WTC11 (cell line): ENCODE data around the gene NDUFV3. TPM values are rescaled to one million over a fixed set of nuclear protein-coding genes. Genes with fewer than 3 reads are reported as not detected.
A peak's percentile ranks its signal among the peaks of the same experiment; 100 is the strongest.

ENCODE experiments used
- CREM ChIP-seq: sonication (generic); formaldehyde crosslinking; IDR thresholded peaks from 2 replicates; pipeline ENCODE4 v1.8.1; 2022; ENCODE audit warnings: mild to moderate bottlenecking, missing genetic modification reagents, moderate library complexity
- EMX1 ChIP-seq: fragments of 250-450 bp; sonication (Bioruptor Pico); IDR thresholded peaks from 2 replicates; pipeline ENCODE4 v1.8.0; 2021; ENCODE audit warnings: mild to moderate bottlenecking
- FOXP1 ChIP-seq: sonication (generic); formaldehyde crosslinking; IDR thresholded peaks from 2 replicates; pipeline ENCODE4 v1.8.0; 2022; ENCODE audit warnings: missing genetic modification reagents, mild to moderate bottlenecking, moderate library complexity, borderline replicate concordance
- JAZF1 ChIP-seq: fragments of 250-450 bp; sonication (Bioruptor Pico); IDR thresholded peaks from 2 replicates; pipeline ENCODE4 v1.9.0; 2021; ENCODE audit warnings: moderate library complexity, mild to moderate bottlenecking, inconsistent platforms
- MYBL2 ChIP-seq: sonication (generic); formaldehyde crosslinking; IDR thresholded peaks from 2 replicates; pipeline ENCODE4 v1.8.1; 2023; ENCODE audit warnings: mild to moderate bottlenecking, moderate library complexity, missing genetic modification reagents
- NR1H2 ChIP-seq: sonication (generic); formaldehyde crosslinking; IDR thresholded peaks from 2 replicates; pipeline ENCODE4 v1.9.0; 2021; ENCODE audit warnings: mild to moderate bottlenecking, moderate library complexity, missing genetic modification reagents
- PRRX2 ChIP-seq: fragments of 250-450 bp; sonication (Bioruptor Pico); IDR thresholded peaks from 2 replicates; pipeline ENCODE4 v1.8.0; 2021; ENCODE audit warnings: mild to moderate bottlenecking
- SMAD4 ChIP-seq: sonication (generic); formaldehyde crosslinking; IDR thresholded peaks from 2 replicates; pipeline ENCODE4 v1.8.0; 2022; ENCODE audit warnings: mild to moderate bottlenecking, missing genetic modification reagents
- SP1 ChIP-seq: sonication (generic); formaldehyde crosslinking; conservative IDR thresholded peaks from 2 replicates; pipeline ENCODE4 v1.8.1; 2022; ENCODE audit warnings: missing genetic modification reagents
- TEAD1 ChIP-seq: sonication (generic); formaldehyde crosslinking; IDR thresholded peaks from 2 replicates; pipeline ENCODE4 v1.8.0; 2022; ENCODE audit warnings: mild to moderate bottlenecking, missing genetic modification reagents
- ZNF219 ChIP-seq: sonication (generic); formaldehyde crosslinking; IDR thresholded peaks from 2 replicates; pipeline ENCODE4 v1.8.0; 2023; ENCODE audit warnings: missing genetic modification reagents, mild to moderate bottlenecking, borderline replicate concordance
- total RNA-seq: library from RNA; stranded (reverse); gene quantifications from 3 replicates; pipeline ENCODE4 v1.2.3, GENCODE V29; 2021
- TF ChIP-seq, protein P1 (sequence below): fragments of 250-450 bp; sonication (Bioruptor Pico); IDR thresholded peaks from 2 replicates; pipeline ENCODE4 v1.9.0; 2021; ENCODE audit warnings: mild to moderate bottlenecking, borderline replicate concordance
- TF ChIP-seq, protein P2 (sequence below): sonication (generic); formaldehyde crosslinking; IDR thresholded peaks from 2 replicates; pipeline ENCODE4 v1.8.1; 2023; ENCODE audit warnings: mild to moderate bottlenecking, moderate library complexity, missing genetic modification reagents
- TF ChIP-seq, protein P3 (sequence below): sonication (generic); formaldehyde crosslinking; IDR thresholded peaks from 2 replicates; pipeline ENCODE4 v1.8.1; 2022; ENCODE audit warnings: mild to moderate bottlenecking, moderate library complexity, missing genetic modification reagents
- TF ChIP-seq, protein P4 (sequence below): sonication (generic); formaldehyde crosslinking; IDR thresholded peaks from 2 replicates; pipeline ENCODE4 v1.8.1; 2022; ENCODE audit warnings: missing genetic modification reagents, borderline replicate concordance
- TF ChIP-seq, protein P5 (sequence below): fragments of 200-600 bp; IDR thresholded peaks from 2 replicates; pipeline ENCODE4 v1.8.0; 2022; ENCODE audit warnings: antibody characterized with exemption
- TF ChIP-seq, protein P6 (sequence below): sonication (generic); formaldehyde crosslinking; IDR thresholded peaks from 2 replicates; pipeline ENCODE4 v1.8.1; 2022; ENCODE audit warnings: low read depth, mild to moderate bottlenecking, moderate library complexity, missing genetic modification reagents, borderline replicate concordance
- TF ChIP-seq, protein P7 (sequence below): sonication (generic); formaldehyde crosslinking; IDR thresholded peaks from 2 replicates; pipeline ENCODE4 v1.8.0; 2023; ENCODE audit warnings: missing genetic modification reagents
- TF ChIP-seq, protein P8 (sequence below): sonication (generic); formaldehyde crosslinking; IDR thresholded peaks from 2 replicates; pipeline ENCODE4 v1.8.0; 2022; ENCODE audit warnings: mild to moderate bottlenecking, missing genetic modification reagents
- TF ChIP-seq, protein P9 (sequence below): sonication (generic); formaldehyde crosslinking; IDR thresholded peaks from 2 replicates; pipeline ENCODE4 v1.8.0; 2022; ENCODE audit warnings: mild to moderate bottlenecking, missing genetic modification reagents

The NDUFV3 gene
- total RNA-seq, 1 experiment from 2014 or later: 28.5 TPM

DNA sequence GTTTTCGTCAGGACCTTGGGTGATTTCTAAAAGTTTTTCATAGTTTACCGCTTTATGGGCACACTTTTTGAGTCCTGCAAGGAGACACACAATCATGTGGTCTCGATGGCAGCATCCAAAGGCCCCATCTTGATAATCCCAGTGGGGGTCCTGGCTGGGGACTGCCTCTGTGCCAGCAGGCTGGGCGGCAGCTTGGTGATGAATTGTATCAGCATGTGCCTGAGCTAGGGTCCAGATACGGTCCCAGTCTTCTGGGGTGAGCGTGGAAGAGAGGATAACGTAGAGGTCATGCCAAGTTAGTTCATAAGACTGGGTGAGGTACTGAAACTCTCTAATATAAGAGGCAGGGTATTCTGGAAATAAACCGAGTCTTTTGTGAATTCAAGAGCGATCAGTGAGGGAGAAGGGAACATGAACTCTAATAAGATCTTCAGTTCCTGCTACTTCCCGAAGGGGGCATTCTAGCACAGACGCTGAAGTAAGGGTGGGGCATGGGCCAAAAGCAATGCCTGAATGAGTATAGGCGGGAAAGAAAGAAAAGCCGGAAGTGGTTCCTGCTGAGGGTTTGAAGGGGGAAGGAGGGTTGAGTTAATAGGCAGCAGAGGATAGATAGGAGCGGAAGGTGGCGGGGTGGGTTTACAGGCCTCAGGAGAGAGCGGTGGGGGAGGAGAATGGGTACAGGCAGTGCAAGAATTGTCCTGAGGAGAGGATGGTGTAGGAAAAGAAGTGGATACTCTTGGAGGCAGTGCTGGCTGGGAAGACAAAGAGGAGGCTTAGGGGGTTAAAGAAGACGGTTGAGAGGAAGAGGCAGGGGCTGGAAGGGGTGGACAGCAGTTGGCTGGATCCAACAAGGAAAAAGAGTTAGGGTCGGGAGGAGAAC, 30.7 kb downstream of the NDUFV3 start (continued):
- TF ChIP-seq, protein P1, sequence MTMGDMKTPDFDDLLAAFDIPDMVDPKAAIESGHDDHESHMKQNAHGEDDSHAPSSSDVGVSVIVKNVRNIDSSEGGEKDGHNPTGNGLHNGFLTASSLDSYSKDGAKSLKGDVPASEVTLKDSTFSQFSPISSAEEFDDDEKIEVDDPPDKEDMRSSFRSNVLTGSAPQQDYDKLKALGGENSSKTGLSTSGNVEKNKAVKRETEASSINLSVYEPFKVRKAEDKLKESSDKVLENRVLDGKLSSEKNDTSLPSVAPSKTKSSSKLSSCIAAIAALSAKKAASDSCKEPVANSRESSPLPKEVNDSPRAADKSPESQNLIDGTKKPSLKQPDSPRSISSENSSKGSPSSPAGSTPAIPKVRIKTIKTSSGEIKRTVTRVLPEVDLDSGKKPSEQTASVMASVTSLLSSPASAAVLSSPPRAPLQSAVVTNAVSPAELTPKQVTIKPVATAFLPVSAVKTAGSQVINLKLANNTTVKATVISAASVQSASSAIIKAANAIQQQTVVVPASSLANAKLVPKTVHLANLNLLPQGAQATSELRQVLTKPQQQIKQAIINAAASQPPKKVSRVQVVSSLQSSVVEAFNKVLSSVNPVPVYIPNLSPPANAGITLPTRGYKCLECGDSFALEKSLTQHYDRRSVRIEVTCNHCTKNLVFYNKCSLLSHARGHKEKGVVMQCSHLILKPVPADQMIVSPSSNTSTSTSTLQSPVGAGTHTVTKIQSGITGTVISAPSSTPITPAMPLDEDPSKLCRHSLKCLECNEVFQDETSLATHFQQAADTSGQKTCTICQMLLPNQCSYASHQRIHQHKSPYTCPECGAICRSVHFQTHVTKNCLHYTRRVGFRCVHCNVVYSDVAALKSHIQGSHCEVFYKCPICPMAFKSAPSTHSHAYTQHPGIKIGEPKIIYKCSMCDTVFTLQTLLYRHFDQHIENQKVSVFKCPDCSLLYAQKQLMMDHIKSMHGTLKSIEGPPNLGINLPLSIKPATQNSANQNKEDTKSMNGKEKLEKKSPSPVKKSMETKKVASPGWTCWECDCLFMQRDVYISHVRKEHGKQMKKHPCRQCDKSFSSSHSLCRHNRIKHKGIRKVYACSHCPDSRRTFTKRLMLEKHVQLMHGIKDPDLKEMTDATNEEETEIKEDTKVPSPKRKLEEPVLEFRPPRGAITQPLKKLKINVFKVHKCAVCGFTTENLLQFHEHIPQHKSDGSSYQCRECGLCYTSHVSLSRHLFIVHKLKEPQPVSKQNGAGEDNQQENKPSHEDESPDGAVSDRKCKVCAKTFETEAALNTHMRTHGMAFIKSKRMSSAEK (CRISPR knock-in tag): 0 out of 2 replicates have a peak, but pooled peaks have one; percentile 23
- TF ChIP-seq CREM (CRISPR knock-in tag) (no peak), PRRX2 (CRISPR knock-in tag) (no peak), ZNF219 (CRISPR knock-in tag) (no peak), FOXP1 (CRISPR knock-in tag) (no peak), EMX1 (CRISPR knock-in tag) (no peak), SMAD4 (CRISPR knock-in tag) (no peak), NR1H2 (CRISPR knock-in tag) (no peak), TEAD1 (CRISPR knock-in tag) (peak; percentile 64; the same call in 1 of the 2 replicates), SP1 (peak; percentile 65), MYBL2 (CRISPR knock-in tag) (peak; percentile 58; the same call in 1 of the 2 replicates), JAZF1 (CRISPR knock-in tag) (no peak)
- TF ChIP-seq, protein P2, sequence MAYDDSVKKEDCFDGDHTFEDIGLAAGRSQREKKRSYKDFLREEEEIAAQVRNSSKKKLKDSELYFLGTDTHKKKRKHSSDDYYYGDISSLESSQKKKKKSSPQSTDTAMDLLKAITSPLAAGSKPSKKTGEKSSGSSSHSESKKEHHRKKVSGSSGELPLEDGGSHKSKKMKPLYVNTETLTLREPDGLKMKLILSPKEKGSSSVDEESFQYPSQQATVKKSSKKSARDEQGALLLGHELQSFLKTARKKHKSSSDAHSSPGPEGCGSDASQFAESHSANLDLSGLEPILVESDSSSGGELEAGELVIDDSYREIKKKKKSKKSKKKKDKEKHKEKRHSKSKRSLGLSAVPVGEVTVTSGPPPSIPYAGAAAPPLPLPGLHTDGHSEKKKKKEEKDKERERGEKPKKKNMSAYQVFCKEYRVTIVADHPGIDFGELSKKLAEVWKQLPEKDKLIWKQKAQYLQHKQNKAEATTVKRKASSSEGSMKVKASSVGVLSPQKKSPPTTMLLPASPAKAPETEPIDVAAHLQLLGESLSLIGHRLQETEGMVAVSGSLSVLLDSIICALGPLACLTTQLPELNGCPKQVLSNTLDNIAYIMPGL (CRISPR knock-in tag): no peak
- TF ChIP-seq, protein P3, sequence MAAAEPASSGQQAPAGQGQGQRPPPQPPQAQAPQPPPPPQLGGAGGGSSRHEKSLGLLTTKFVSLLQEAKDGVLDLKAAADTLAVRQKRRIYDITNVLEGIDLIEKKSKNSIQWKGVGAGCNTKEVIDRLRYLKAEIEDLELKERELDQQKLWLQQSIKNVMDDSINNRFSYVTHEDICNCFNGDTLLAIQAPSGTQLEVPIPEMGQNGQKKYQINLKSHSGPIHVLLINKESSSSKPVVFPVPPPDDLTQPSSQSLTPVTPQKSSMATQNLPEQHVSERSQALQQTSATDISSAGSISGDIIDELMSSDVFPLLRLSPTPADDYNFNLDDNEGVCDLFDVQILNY (CRISPR knock-in tag): peak; percentile 73
- TF ChIP-seq, protein P4, sequence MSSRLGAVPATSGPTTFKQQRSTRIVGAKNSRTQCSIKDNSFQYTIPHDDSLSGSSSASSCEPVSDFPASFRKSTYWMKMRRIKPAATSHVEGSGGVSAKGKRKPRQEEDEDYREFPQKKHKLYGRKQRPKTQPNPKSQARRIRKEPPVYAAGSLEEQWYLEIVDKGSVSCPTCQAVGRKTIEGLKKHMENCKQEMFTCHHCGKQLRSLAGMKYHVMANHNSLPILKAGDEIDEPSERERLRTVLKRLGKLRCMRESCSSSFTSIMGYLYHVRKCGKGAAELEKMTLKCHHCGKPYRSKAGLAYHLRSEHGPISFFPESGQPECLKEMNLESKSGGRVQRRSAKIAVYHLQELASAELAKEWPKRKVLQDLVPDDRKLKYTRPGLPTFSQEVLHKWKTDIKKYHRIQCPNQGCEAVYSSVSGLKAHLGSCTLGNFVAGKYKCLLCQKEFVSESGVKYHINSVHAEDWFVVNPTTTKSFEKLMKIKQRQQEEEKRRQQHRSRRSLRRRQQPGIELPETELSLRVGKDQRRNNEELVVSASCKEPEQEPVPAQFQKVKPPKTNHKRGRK (CRISPR knock-in tag): no peak
- TF ChIP-seq, protein P5, sequence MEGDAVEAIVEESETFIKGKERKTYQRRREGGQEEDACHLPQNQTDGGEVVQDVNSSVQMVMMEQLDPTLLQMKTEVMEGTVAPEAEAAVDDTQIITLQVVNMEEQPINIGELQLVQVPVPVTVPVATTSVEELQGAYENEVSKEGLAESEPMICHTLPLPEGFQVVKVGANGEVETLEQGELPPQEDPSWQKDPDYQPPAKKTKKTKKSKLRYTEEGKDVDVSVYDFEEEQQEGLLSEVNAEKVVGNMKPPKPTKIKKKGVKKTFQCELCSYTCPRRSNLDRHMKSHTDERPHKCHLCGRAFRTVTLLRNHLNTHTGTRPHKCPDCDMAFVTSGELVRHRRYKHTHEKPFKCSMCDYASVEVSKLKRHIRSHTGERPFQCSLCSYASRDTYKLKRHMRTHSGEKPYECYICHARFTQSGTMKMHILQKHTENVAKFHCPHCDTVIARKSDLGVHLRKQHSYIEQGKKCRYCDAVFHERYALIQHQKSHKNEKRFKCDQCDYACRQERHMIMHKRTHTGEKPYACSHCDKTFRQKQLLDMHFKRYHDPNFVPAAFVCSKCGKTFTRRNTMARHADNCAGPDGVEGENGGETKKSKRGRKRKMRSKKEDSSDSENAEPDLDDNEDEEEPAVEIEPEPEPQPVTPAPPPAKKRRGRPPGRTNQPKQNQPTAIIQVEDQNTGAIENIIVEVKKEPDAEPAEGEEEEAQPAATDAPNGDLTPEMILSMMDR: peak; percentile 50; the same call in 1 of the 2 replicates
- TF ChIP-seq, protein P6, sequence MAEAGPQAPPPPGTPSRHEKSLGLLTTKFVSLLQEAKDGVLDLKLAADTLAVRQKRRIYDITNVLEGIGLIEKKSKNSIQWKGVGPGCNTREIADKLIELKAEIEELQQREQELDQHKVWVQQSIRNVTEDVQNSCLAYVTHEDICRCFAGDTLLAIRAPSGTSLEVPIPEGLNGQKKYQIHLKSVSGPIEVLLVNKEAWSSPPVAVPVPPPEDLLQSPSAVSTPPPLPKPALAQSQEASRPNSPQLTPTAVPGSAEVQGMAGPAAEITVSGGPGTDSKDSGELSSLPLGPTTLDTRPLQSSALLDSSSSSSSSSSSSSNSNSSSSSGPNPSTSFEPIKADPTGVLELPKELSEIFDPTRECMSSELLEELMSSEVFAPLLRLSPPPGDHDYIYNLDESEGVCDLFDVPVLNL (CRISPR knock-in tag): no peak
- TF ChIP-seq, protein P7, sequence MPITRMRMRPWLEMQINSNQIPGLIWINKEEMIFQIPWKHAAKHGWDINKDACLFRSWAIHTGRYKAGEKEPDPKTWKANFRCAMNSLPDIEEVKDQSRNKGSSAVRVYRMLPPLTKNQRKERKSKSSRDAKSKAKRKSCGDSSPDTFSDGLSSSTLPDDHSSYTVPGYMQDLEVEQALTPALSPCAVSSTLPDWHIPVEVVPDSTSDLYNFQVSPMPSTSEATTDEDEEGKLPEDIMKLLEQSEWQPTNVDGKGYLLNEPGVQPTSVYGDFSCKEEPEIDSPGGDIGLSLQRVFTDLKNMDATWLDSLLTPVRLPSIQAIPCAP (CRISPR knock-in tag): no peak
- TF ChIP-seq, protein P8, sequence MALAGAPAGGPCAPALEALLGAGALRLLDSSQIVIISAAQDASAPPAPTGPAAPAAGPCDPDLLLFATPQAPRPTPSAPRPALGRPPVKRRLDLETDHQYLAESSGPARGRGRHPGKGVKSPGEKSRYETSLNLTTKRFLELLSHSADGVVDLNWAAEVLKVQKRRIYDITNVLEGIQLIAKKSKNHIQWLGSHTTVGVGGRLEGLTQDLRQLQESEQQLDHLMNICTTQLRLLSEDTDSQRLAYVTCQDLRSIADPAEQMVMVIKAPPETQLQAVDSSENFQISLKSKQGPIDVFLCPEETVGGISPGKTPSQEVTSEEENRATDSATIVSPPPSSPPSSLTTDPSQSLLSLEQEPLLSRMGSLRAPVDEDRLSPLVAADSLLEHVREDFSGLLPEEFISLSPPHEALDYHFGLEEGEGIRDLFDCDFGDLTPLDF (CRISPR knock-in tag): 0 out of 2 replicates have a peak, but pooled peaks have one; percentile 49
- TF ChIP-seq, protein P9, sequence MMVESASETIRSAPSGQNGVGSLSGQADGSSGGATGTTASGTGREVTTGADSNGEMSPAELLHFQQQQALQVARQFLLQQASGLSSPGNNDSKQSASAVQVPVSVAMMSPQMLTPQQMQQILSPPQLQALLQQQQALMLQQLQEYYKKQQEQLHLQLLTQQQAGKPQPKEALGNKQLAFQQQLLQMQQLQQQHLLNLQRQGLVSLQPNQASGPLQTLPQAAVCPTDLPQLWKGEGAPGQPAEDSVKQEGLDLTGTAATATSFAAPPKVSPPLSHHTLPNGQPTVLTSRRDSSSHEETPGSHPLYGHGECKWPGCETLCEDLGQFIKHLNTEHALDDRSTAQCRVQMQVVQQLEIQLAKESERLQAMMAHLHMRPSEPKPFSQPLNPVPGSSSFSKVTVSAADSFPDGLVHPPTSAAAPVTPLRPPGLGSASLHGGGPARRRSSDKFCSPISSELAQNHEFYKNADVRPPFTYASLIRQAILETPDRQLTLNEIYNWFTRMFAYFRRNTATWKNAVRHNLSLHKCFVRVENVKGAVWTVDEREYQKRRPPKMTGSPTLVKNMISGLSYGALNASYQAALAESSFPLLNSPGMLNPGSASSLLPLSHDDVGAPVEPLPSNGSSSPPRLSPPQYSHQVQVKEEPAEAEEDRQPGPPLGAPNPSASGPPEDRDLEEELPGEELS (CRISPR knock-in tag): 0 out of 2 replicates have a peak, but pooled peaks have one; percentile 33
